ENCODE data around the gene BPNT1.
A peak's percentile ranks its signal among the peaks of the same experiment; 100 is the strongest.
"Not testable (repeated sequence)": the region's sequence is repeated elsewhere in the genome, so short reads cannot be mapped to it uniquely, and the experiment has no call there.

BPNT1 gene

GRCh38 chr1:220089650-220090556 is at the start of gene BPNT1:
TSS of gene BPNT1 (minus strand) at chr1:220089788. CDS start at chr1:220079846, 9,942 bp downstream.
- peak; percentile 96 for DNase-seq

GRCh38 chr1:220137019-220137786 is 47.6 kb upstream of the BPNT1 start:
- no peak for DNase-seq

DNA sequence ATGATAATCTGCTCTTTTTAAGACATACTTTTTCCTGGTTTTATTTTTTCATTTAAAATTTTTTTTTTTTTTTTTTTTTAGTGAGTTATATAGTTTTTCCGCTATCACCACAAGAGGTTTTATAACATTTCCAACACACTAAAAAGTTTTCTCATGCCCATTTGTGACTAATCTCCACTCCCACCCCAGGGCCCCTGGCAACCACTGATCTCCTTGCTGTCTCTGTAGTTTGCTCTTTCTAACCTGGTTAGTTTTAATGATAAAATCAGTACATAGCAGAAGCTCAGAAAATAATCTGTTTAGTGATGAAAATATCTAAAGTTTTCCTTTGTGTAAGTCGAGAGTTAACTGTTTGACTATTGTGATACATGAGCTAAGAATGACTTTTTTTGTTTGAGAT is 46.2 kb upstream of the BPNT1 start:
- DNase-seq, result no peak

DNA sequence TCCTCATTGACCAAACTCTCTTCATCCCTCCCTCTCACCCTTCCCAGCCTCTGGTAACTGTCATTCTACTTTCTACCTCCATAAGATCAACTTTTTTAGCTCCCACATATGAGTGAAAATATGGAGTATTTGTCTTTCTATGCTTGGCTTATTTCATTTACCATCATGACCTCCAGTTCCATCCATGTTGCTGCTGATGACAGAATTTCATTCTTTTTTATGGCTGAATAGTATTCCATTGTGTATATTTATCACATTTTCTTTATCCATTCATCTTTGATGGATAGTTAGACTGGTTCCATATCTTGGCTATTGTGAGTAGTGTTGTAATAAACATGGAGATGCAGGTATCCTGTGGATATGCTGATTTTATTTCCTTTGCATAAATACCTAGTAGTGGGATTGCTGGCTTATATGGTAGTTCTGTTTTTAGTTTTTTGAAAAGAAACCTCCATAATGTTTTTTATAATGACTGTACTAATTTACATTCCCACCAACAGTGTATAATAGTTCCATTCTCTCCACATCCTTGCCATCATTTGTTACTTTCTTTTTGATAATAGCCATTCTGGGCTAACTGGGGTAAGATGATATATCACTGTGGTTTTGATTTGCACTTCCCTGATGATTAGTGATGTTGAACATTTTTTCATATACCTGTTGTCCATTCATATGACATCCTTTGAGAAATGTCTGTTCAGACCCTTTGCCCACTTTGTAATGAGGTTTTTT is 40.1 kb upstream of the BPNT1 start:
- DNase-seq, result no peak

DNA sequence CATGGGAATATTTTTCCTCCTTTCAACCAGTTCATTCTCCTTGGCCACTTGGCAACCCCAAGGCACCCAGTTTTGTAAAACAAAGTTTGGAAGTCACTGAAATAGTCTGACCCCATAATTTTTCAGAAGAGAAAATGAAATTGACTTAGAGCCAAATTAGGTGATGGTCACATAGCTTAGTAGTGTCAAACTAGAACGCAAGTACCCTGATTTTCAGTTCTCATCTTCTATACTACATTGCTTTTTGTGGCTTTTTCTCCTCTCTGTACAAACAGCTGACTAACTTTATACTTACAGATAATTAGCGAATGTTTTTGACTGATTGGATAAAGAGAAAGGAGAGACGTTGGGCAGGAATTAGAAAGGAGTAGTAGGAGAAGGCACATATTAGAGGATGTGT is 37.5 kb upstream of the BPNT1 start:
- no peak for DNase-seq

- no peak for DNase-seq
Measured at GRCh38 chr1:220124542-220124941, 35.0 kb upstream of the BPNT1 start.

DNA sequence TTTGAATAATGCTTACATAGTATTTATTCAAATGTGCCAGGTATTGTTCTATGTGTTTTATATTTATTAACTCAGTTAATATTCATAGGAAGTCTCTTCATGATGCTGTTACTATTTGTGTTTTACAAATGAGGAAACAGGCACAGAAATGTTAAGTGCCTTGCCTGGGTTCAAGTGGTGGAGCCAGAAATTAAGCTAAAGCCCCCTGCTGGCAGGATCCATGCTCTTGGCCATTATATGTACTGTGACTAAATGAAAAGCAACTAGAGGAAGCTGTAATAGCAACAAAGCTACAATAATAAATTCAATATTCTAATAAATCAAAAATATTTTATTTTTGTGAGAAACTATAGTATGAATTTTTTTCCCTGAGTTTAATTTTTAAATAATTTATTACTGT is 34.3 kb upstream of the BPNT1 start:
- peak; percentile 24 for DNase-seq

DNA sequence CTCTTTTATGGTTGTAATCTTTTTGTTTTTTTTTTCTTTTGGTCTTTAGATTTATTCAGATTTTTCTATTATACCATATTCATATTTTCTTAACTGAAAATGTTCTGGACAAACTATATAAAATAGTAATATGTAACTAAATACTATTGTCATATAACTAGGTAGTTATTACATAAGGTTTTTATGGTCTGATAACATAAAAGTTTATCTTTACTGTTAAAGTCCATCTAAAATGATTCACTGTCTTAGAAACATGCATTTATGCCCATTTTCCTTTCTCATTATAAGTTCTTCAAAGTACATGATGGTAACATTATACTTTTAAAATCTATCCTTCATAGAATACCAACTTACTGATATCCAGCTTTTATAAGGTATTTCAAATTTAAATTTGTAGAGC is 33.5 kb upstream of the BPNT1 start:
- DNase-seq, result no peak

DNA sequence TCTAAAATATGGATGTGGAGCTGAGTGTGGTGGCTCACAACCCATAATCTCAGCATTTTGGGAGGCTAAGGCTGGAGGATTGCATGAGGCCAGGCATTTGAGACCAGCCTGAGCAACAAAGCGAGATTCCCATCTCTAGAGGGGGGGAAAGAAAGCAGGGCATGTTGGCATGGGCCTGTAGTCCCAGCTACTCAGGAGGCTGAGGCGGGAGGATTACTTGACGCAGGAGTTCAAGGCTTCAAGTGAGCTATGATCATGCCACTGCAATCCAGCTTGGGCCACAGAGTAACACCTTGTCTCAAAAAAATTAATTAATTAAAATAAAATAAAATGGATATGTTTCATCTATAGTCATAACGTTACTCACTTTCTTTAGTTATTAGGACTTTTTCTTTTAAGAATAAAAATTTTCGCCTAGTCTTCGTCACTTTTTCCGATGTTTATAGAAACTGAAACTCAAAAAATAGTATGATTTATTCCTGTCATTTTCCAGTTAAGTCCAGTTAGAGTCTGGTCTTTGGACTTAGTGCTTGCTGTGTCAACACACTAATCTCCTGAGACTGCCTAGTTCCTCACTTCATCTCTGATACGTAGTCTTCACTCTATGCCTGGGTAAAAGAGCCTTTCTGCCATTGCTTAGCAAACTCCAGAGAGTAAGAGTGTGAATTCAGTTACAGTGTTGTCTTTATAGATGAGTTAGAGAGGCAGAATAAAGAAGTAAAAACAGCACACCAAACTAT is 32.4 kb upstream of the BPNT1 start:
- DNase-seq, result no peak

GRCh38 chr1:220119043-220119512 is 29.5 kb upstream of the BPNT1 start:
- no peak for DNase-seq

- peak; percentile 5 for DNase-seq
Measured at GRCh38 chr1:220113136-220113695, 23.6 kb upstream of the BPNT1 start.

DNA sequence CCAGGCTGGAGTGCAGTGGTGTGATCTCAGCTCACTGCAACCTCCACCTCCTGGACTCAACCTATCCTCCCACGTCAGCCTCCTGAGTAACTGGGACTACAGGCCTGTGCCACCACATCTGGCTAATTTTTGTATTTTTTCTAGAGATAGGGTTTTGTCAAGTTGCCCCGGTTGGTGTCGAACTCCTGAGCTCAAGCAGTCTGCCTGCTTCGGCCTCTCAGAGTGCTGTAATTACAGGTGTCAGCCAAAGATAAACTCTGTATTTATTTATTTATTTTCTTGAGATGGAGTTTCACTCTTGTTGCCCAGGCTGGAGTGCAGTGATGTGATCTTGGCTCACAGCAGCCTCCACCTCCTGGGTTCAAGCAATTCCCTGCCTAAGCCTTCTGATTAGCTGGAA is 23.0 kb upstream of the BPNT1 start:
- DNase-seq, result not testable (repeated sequence)

- DNase-seq, result not testable (repeated sequence)
Measured at GRCh38 chr1:220110473-220110872, 20.9 kb upstream of the BPNT1 start.

GRCh38 chr1:220099826-220100225 is 10.2 kb upstream of the BPNT1 start:
- no peak for DNase-seq

DNA sequence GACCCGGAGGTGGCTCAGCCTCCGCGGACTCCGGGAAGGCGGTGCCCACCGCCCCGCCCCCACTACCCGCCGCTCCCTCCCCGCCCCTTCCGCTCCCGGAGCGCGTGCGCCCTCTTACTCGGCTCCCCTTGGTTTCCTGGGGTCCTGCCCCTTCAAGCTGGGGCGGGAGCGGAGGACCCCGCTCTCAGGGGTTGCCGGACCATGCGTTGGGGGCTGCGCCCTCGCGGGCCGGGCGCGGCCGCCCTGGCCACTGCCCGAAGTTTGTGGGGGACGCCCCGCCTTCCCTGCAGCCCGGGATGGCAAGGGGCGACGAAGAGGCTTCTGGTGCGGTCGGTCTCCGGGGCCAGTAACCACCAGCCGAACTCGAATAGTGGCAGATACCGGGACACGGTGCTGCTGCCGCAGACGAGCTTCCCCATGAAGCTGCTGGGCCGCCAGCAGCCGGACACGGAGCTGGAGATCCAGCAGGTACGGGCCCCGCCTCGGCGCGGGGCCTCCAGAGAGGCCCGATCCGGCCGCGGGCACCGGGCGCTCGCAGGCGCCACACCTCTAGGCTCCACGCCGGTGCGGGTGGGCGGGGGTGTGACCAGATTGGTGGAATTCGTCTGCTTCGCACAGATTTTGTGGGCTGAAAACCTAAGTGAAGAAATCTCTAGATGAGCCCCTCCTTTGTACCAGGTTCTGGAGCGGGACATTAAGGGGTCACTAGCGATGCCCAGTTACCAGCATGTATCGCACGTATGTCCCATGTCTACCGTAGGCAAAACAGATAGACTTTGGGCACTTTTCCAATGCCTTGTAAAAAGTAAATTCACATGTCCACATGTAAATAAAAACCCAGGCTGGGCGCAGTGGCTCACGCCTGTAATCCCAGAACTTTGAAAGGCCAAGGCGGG is 4.7 kb upstream of the BPNT1 start, which contains the start of gene IARS2:
IARS2 (plus strand) TSS at position 117 of the 896 bp plus-strand sequence; CDS start at position 202, 85 bp downstream.
- DNase-seq, result peak; percentile 73

GRCh38 chr1:220093361-220094015 is 3.9 kb upstream of the BPNT1 start:
- no peak for DNase-seq

DNA sequence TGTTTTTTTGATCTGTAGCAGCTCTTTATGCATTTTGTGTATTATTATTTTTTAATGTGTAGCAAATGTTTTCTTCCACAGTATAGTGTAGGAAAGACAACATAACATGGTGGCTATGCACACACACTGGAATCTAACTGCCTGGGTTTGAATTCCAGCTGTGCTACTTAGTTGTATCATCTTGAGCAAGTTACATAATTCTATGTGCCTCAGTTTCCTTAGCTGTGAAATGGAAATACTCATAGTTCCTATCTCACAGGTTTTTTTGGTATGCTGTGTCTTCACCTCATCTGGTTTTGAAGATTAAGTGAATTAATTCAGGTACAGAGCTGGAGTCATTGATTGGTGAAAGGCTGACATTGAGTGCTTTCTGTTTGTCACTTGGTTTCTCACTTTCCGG is 3.1 kb upstream of the BPNT1 start:
- DNase-seq, result no peak

DNA sequence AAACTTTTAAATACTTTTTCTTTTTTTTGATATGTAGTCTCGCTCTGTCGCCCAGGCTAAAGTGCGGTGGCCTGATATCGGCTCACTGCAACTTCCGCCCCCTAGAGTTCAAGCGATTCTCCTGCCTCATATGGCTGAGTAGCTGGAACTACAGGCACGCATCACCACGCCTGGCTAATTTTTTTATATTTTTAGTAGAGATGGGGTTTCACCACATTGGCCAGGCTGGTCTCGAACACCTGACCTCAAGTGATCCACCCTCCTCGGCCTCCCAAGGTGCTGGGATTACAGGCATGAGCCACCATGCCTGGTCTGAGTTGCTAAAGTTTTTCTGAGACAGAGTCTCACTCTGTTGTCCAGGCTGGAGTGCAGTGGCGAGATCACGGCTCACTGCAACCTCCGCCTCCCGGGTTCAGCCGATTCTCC is 3.3 kb downstream of the BPNT1 start:
- not testable (repeated sequence) for DNase-seq

DNA sequence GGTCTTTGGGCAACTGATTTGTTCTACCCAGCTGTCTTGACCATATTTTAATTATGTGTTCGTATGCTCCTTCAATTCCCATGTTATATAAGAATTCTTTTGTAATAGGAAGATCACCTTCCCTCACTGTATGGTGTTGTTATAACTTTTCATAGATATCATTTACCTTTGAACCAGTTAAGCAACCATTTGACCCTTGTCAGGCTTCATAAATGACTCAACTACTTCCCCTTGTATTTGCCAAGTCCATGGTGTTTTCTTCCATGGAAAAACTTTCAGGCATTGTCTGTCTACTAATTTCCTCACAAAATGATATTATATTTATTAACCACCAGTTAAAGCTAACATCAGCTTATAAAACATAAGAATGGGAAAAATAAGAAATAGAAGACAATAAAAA is 5.1 kb downstream of the BPNT1 start:
- no peak for DNase-seq

DNA sequence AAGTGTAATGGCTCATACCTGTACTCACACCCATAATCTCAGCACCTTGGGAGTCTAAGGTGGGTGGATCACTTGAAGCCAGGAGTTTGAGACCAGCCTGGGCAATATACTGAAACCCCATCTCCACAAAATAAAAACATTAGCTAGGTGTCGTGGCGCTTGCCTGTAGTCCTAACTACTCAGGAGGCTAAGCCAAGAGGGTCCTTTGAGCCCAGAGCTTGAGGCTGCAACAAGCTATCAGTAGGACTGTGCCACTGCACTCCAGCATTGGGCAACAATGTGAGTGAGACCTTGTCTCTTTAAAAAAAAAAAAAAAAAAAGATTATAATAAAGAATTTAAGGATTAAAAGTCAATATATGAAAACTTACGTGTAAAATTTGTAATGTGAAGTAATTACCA is 11.7 kb downstream of the BPNT1 start:
- DNase-seq, result no peak

All from NCI-H510A treated with DMSO at 0.1 percent for 48 hours (cell line).